GM18907 (cell line): ENCODE data around the gene FADS1.

Source experiments
- ATAC-seq: cut with Tn5 transposase; IDR thresholded peaks from one replicate; pipeline ENCODE4 v1.9.1; 2021; ENCODE audit warnings: mild to moderate bottlenecking, moderate library complexity; ENCODE audit not compliant: unreplicated experiment

Gene FADS1

DNA sequence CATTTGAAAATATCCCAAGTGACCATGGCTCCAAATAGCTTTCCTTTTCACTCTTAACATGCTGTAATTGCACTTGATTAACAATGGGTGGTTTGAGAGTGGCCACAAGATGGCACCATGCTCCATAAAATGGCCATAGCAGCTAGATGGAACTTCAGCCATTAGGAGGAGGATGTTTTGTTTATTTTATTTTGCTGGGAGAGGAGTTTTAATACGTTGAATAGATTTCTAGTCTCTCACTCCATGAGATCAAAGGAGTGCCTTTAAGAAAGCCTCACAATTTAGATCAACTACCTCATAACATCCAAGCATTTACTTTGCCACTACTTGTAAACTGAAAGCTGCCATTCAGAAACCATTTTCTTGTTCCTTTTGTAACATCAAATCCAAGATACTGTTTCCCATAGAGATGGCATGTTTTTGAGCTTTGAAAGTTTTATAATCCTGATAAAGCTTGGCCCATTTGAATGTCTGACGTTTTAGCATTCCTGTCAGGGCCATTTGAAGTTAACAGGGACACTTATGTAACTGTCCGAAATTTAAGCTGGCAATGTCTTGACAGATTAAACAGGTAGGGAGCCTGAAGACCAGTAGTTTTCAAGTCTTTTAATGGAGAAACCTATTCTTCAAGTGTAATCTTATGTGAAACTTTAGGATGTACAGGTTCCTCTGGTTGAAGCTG lies 19.4 kb downstream of the FADS1 start:
- ATAC-seq: no peak

DNA sequence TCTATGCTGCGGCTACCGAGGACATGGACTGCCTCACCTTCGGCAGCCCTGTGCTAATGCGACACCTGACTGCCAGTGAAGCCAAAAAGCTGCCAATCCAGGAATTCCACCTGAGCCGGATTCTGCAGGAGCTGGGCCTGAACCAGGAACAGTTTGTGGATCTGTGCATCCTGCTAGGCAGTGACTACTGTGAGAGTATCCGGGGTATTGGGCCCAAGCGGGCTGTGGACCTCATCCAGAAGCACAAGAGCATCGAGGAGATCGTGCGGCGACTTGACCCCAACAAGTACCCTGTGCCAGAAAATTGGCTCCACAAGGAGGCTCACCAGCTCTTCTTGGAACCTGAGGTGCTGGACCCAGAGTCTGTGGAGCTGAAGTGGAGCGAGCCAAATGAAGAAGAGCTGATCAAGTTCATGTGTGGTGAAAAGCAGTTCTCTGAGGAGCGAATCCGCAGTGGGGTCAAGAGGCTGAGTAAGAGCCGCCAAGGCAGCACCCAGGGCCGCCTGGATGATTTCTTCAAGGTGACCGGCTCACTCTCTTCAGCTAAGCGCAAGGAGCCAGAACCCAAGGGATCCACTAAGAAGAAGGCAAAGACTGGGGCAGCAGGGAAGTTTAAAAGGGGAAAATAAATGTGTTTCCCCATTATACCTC lies 20.8 kb downstream of the FADS1 start:
- ATAC-seq: no peak

DNA sequence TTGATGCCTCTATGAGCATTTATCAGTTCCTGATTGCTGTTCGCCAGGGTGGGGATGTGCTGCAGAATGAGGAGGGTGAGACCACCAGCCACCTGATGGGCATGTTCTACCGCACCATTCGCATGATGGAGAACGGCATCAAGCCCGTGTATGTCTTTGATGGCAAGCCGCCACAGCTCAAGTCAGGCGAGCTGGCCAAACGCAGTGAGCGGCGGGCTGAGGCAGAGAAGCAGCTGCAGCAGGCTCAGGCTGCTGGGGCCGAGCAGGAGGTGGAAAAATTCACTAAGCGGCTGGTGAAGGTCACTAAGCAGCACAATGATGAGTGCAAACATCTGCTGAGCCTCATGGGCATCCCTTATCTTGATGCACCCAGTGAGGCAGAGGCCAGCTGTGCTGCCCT lies 21.3 kb downstream of the FADS1 start:
- ATAC-seq: no peak

DNA sequence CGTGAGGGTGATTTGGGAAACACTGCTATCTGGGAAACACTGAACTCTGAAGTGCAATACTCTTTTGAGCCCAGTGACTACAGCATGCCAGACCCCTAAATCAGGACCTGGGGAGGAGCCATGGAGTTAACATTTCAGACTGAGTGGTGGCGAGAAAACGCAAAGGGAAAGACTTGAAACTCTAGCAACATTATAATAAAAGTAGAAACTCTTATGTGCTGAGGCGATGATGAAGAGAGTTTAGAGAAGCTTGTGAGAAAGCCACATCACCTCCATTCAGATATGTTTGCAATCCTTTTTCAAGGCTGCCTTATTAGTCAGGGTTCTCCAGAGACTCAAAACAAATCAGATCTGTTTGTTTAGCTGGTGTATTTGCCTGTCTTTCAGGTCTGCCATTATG lies 22.2 kb downstream of the FADS1 start:
- ATAC-seq: no peak

DNA sequence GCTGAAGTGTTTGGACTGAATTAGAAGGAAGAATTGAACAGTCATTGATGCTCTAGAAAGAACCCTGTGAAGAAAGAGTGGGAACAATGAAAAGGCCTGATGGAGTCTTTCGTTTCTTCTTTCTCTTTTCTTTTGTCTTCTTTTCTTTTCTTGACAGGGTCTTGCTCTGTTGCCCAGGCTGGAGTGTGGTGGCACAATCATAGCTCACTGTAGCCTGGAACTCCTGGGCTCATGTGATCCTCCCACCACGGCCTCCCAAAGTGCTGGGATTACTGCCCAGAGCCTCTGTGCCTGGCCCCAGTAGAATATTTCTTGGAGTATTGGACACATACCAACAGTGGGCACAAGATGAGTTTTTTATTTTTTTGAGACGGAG lies 23.0 kb downstream of the FADS1 start:
- no peak for ATAC-seq

DNA sequence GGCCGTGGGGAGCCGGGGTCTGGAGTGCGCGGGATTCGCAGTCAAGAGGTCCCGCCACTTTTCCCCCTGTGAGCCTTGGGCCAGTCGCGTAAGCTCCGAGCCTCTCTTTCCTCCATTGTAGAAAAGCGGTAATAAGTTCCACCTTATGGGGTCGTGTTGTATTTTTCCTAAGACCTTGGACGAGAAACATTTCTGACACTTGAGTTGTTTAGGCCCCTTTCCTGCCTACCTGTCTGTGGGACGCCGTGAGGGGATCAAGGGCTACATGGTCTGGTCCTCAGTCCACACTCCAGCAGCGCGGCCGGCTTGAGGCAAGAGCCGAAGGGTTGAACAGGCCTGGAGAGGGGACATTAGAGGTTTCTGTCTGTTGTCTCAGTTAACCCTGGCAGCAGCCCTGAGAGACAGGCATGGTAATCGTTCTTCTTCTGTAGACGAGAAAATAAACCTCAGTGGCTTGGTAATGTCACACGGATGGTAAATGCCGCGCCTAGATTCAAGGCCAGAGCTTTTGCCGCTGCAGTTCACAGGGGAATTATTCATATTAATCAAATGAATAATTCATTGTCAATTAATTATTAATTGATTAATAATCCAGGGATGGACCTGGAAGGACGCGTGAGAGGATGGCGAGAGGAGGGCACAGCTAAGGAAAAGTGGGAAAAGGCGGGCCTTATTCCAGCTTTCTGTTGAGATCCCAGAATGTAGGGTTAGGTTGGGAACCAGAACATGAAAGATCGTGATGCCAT lies 23.5 kb downstream of the FADS1 start:
- ATAC-seq: peak; percentile 31

DNA sequence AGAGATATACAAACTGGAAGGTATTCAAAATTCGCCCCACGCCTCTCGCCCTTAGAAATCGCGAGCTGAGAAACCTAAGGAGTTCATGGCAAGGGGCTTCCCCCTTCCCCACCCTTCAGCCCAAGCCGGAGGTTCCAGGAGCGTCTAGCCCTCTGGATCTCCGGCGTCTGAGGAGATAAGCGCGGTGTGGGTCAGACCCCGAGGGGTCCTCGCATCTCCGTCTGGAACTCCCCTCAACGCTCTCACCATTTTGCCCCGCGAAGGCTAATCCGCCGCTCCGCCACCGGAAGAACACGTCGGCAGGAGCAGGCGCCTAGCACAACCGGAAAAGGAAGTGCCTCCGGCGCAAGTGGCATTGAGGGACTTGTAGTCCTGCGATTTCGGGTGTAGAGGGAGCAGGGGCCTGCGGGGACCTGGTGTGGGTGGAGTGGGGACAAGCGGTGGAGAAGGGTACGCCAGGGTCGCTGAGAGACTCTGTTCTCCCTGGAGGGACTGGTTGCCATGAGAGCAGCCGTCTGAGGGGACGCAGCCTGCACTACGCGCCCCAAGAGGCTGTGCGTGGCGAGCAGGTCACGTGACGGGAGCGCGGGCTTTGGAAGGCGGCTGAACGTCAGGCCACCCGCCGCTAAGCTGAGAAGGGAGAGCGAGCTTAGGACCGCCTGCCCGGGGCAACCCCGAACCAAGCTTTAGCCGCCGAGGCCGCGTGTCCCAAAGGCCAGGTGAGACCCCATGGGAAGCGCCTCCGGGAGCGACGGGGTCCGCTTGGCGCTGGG lies 24.3 kb downstream of the FADS1 start, which contains the start of the genes FEN1 and TMEM258:
Gene FEN1, plus strand, starts transcription at position 602 of the 773 bp plus-strand sequence. CDS start 2,451 bp downstream, outside the sequence.
Gene TMEM258, minus strand, starts transcription at position 290 of the 773 bp plus-strand sequence. Its CDS starts 41 bp downstream, at position 249.
- peak; percentile 82 for ATAC-seq

DNA sequence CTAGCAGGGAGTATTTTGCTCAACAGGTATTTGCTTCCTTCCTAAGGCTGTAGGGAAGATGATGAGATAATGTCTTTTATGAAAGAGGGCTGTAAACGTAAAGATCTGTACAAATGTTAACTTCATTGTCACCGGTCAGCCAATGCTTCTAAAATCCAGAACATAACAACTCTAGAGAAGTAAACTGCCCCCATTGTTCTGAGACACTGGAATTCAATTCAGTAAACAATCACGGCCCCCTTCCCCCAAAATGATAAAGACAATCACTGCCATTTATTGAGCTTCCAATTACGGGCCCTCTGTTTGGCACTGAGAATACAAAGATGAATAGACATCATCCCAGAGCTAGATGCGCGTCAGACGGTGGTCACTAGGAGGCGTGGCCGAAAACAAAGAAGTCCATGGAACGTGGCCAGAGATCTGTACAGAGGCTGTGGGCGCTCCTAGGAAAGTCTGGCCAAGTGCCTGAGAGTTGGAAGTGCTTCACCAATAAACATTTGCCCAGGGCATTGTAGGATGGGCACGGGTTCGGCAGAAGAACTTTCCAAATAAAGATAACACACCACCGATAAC lies 25.0 kb downstream of the FADS1 start:
- peak; percentile 19 for ATAC-seq

DNA sequence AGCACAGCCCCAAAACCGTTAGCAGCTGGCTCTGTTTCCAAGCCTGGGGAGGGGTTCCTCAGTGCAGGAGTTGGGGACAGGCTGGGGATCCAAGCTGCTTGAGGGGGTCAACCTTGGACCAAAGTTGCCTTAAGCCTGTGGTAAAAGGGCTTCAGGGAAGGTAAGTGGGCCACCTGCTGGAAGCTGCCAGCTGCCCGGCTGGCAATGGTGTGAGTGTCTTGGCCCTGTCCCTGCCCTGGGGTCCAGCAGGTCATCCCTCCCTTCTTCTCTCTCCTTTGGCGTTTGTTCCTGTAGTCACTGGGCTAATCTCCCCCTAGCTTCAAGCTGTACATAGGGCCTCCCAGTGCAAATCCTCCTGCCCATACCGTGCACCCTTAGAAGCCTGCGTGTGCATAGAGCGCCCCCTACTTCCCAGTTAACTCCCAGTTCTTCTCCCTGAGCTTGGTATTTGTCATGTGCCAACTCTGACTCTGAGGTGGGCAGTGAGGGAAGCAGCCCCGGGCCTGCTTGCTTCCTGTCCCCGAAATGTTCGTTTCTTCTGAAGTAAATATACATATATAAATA lies 28.8 kb downstream of the FADS1 start:
- no peak for ATAC-seq

DNA sequence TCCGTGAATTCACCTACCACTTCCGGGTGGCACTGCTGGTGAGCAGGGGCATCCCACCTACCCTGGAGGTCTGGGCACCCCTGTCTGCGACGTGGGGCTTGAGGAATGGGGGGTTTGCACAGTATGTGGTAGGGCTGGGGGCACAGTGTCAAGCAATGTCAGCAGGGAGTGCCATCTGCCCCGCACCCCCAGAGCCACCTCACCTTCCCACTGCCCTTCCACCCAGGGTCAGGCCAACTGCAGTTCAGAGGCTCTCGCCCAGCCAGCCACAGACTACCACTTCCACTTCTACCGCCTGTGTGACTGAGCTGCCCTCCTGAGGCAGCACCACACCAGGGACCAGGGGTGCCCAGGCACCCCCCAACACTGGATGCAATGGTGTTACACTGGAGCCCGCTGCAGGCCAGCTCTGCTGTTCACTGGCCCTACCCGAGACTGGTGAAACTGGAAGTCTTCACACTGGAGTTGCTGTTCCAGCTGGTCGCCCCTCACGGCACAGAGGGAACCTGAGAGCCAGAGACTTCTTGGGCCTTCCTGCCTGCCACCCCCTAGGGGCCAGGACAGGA lies 30.9 kb downstream of the FADS1 start:
- ATAC-seq: no peak

DNA sequence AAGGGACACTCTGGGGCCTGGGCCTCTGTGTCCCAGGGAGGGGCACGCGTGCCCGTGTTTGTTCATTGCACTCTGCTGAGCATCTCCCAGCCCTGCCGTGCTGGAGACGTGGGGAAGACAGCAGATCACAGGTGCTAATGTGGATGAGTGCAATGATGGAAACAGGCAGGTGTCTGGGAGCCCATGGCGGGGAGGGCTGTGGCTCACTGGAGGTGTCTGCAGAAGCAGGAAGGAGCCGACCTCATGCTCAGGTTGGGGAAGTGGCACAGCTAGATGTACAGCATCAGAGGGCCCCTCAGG lies 32.3 kb downstream of the FADS1 start:
- ATAC-seq: no peak

DNA sequence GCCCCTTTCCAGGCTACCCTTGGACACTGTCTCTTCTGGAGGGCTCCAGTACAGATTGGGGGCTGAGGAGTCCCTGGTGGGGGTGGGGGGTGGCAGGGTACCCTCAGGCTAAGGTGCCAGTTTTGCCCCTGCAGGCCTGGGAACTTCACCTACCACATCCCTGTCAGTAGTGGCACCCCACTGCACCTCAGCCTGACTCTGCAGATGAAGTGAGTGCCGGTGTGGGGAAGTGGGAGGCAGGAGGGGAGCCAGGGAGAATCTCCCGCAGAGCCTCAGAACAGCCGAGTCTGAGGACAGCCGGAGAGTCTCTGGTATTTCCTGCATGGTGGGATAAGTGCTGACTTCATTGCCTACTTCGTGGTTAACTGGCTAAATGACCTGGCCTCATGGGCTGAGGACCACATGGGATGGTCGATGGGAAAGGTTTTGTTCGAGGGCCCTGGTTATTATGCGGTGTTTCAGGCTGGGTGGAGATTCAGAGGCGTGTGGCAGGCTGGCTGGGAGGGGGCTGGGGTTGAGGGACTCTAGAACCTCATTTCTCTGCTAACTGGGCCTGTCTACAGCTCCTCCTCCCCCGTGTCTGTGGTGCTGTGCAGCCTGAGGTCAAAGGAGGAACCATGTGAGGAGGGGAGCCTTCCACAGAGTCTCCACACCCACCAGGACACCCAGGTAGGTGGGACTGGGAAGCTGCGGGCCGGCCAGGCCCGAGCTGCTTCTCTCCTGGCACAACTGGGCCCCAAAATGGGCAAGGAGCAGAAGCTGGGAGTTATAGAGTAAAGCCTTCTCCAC lies 32.9 kb downstream of the FADS1 start:
- ATAC-seq: no peak

DNA sequence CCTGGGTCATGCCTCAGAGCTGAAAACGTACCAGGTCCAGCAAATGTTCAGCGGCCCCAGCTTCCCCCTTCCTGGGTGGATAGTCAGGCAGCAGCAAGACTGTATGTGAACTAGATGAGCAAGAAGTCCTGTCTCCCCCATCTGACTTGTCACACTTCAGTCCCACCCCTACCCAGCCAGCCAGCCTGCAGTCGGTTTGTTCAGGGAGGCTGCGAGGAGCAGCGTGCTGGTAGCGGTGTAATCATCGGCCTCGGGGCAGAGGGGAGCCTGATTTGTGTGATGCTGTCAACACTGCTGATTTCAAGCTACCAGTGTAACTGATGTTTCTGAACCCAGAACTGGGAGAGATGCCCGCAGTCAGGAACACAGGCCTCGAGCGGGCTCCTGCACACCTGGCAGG lies 34.0 kb downstream of the FADS1 start:
- ATAC-seq: no peak

DNA sequence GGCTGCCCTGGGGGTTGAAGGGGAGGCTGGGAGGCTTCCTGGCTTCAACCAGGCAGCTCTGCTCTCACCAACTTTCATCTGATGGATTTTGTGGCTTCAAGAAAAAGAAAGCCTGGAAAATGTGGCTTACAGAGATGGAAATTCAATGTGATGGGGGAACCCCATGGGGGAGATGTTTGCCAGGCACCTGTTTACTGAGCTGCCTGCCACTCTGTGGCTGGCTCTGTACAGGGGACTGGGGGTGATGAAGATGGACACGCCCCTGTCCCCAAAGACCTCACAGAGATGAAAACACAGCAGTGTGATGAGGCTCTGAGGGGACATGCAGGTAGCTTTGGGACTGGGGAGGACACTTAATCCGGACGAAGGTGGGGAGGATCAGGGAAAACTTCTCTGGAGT lies 34.5 kb downstream of the FADS1 start:
- no peak for ATAC-seq

DNA sequence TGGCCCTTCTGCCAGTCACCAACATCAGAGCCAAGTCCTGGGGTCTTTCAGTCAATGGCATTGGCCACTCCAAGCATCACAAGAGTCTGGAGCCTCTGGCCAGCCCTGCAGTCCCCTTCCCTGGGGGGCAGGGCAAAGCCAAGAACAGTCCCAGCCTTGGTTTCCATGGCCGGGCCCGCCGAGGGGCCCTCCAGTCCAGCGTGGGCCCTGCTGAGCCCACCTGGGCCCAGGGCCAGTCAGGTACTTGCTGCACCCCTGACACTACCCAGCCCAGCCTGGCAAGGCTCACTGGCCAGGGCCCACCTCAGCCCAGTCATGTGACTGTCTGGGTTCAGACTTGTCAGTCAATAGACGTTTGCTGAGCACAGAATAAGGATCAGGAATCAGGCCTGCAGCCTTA lies 35.2 kb downstream of the FADS1 start:
- no peak for ATAC-seq

DNA sequence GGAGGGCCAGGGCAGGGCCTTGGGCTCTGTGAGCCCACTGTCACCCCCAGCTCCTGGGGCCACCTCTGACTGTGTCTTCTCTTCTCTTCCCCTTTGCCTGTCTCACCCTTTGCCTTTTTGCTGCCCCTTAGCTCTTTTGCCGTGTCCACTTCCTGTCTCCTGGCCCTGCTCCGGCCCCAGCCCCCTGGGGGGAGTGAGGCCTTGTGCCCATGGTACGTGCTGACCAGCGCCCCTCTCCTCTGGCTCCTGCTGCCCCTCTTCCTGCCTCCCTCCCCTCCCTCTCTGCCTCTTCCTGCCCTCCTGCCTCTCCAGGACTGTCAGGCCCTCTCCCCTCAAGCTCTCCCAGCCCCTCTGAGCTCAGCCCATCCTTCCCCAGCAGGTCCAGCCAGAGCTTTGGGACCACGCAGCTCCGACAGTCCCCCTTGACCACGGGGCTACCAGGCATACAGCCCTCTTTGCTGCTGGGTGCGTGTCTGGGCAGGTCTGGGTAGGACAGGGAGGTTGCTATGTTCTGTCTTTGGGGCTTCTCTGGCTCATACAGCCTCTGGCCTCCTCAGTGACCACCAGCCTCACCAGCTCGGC lies 36.1 kb downstream of the FADS1 start:
- ATAC-seq: no peak

DNA sequence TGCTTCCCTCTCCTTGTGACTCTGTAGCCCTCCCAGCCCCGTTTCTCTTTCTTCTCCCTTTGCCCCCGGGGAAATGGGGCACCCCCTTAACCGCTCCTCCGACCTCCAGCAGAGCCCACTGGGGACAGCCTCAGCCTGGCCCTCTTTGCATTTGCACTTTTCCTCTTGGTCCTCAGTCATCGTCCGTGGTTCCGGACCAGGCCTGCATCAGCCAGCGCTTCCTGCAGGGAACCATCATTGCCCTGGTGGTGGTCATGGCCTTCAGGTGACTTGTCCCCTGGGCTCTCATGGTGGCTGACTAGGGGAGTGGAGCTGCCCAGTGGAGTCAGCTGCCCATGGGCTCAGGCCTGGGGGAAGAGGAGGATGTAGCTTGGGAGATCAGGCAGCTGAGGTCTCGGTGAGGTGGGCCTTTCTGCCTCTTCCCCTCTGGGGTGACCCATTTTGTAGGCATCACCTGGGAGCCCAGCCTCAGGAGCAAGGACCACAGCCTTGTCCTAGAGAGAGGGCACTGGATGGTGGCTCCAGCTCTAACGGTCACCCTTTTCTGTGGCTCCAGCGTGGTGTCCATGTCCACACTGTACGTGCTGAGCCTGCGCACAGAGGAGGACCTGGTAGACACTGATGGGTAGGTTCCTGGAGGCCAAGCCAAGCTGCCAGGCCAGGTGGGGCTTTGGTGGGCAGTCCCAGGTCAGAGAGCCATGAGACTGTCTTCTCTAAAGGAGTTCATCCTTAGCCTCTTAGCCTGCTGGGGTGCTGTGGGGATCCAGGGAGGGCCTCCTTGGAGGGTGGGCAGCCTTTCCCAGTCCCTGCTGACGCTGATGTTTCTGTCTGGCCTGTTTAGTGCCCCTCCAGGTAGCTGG lies 36.9 kb downstream of the FADS1 start:
- ATAC-seq: no peak

DNA sequence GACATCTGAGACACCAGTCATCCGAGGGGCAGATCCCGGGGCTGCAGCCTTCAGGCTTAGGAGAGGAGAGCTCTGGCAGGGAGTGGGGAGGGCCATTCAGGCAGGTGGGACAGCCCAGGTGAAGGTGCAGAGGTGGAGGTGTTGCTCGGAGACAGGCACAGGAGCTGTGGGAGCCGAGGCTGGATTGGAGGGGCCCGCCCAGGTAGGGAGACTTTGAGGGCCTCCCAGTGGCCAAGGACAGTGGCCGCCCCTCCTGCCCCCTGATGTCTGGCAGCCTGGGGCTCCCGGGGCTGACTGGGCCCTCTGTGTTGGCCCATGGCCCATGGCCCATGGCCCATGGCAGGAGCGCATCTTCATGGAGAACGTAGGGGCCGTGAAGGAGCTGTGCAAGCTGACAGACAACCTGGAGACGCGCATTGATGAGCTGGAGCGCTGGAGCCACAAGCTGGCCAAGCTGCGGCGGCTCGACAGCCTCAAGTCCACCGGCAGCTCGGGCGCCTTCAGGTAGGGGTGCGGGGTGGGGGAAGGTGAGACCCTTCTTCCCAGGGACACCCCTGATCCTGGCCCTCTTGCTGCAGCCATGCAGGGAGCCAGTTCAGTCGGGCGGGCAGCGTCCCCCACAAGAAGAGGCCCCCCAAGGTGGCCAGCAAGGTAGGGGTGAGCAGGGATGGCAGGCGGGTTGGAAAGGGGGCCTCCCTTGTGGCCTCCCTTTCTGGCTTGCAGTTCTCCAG lies 37.7 kb downstream of the FADS1 start:
- no peak for ATAC-seq
